DMS 273 (cell line): ENCODE measurements around the gene LAPTM4A.

ENCODE experiments used
- DNase-seq: peaks from one replicate; lab custom pipeline; 2025; ENCODE audit not compliant: unreplicated experiment; lab: John Stamatoyannopoulos, UW

Gene LAPTM4A

DNA sequence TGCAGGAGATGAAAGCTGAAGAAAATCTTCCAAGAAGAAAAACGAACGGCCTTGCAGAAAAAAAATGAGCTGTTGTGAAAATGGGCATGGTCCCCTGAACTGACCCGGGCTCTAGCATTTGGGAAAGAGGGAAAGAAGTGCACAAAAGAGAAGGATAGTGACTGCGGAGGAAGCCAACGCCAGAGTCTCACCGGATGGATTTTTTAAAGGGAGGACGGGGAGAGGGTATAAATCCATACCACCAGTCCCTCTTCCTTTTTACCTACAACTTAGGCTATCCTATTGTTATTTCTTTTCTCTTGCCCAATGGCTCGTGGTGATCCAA, 62.1 kb downstream of the LAPTM4A start:
- no peak for DNase-seq

DNA sequence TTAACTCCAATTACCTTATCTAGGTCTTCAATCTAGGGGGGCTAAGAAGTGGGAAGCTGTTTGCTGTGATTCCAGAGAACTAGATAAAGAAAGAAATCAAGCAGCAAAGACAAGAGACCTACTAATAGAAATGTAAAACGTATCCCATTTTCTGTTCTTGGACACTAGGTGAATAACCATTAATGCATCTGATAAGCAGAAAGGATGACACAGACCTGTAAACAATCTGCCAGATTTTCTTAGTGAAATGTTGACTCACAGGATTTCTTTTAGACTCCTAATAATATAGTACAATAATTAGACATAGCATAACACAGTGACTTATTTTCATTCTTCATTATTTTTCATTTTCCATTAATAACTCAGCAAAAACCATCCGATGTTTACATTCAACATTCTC, 62.8 kb downstream of the LAPTM4A start:
- no peak for DNase-seq

DNA sequence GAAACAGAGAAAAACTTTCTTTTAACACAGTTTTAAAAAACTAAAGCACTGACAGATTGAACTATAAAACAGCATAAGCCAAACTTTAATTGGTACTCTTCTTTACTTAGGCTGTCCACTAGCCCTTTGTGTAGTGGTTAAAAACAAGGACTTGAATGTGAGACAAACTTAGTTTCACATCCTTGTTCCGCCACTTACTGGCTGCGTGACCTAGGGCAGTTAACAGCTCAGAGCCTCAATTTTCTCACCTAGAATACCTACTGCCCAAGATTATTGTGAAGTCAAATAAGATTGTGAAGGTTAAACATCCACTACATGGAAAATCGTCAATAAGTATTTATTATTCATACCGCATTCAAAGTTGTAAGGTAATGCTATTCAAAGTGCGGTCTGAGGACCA, 63.5 kb downstream of the LAPTM4A start:
- DNase-seq = no peak
